ENCODE data around the gene GMPPA.
A peak's percentile ranks its signal among the peaks of the same experiment; 100 is the strongest.

The GMPPA gene

GRCh38 chr2:219539926-219540678 is 41.4 kb downstream of the GMPPA start:
- Histone ChIP-seq H3K4me3 (ENCODE audit: insufficient read depth, low read depth, low read length) (no peak overlapping the region), H3K27ac (ENCODE audit: insufficient read depth, low read depth, low read length, poor library complexity, severe bottlenecking) (no peak overlapping the region), H3K27me3 (ENCODE audit: control insufficient read depth, insufficient read depth, low read length, poor library complexity, severe bottlenecking) (peaks cover 29% of the 10 kb centered on the region), H3K36me3 (ENCODE audit: control insufficient read depth, insufficient read depth, low read length) (no peaks in the 10 kb centered on the region), H3K4me1 (ENCODE audit: control insufficient read depth, insufficient read depth, low read length) (peaks cover 25% of the 10 kb centered on the region), H3K9me3 (ENCODE audit: control insufficient read depth, low read length) (no peaks in the 10 kb centered on the region)
- 95% methylated on average over 46 of the region's 46 CpGs for WGBS, 2 experiments

- peaks cover 25% of the 10 kb centered on the region for H3K4me1 ChIP-seq (ENCODE audit: control insufficient read depth, insufficient read depth, low read length)
- no peaks in the 10 kb centered on the region for H3K36me3 ChIP-seq (ENCODE audit: control insufficient read depth, insufficient read depth, low read length)
- H3K27me3 ChIP-seq (ENCODE audit: control insufficient read depth, insufficient read depth, low read length, poor library complexity, severe bottlenecking) = peaks cover 34% of the 10 kb centered on the region
- H3K27ac ChIP-seq (ENCODE audit: insufficient read depth, low read depth, low read length, poor library complexity, severe bottlenecking) = no peak overlapping the region
- no peak overlapping the region for H3K4me3 ChIP-seq (ENCODE audit: insufficient read depth, low read depth, low read length)
- no peaks in the 10 kb centered on the region for H3K9me3 ChIP-seq (ENCODE audit: control insufficient read depth, low read length)
- WGBS, 2 experiments = 93 to 95% methylated on average over 12 of the region's 12 CpGs
These were observed 42.3 kb downstream of the GMPPA start for GRCh38 chr2:219540784-219541504.

- WGBS, 2 experiments = 4 to 5% methylated on average over 48 of the region's 48 CpGs
- peaks cover 34% of the 10 kb centered on the region for H3K27me3 ChIP-seq (ENCODE audit: control insufficient read depth, insufficient read depth, low read length, poor library complexity, severe bottlenecking)
- H3K9me3 ChIP-seq (ENCODE audit: control insufficient read depth, low read length) = no peaks in the 10 kb centered on the region
- peaks cover 25% of the 10 kb centered on the region for H3K4me1 ChIP-seq (ENCODE audit: control insufficient read depth, insufficient read depth, low read length)
- peak overlapping the region; percentile 43 for H3K4me3 ChIP-seq (ENCODE audit: insufficient read depth, low read depth, low read length)
- H3K36me3 ChIP-seq (ENCODE audit: control insufficient read depth, insufficient read depth, low read length) = no peaks in the 10 kb centered on the region
- no peak overlapping the region for H3K27ac ChIP-seq (ENCODE audit: insufficient read depth, low read depth, low read length, poor library complexity, severe bottlenecking)
These were observed 43.0 kb downstream of the GMPPA start for GRCh38 chr2:219541611-219542180.

- Histone ChIP-seq H3K27me3 (ENCODE audit: control insufficient read depth, insufficient read depth, low read length, poor library complexity, severe bottlenecking) (peaks cover 34% of the 10 kb centered on the region), H3K4me1 (ENCODE audit: control insufficient read depth, insufficient read depth, low read length) (peaks cover 23% of the 10 kb centered on the region), H3K36me3 (ENCODE audit: control insufficient read depth, insufficient read depth, low read length) (no peaks in the 10 kb centered on the region), H3K4me3 (ENCODE audit: insufficient read depth, low read depth, low read length) (peak overlapping the region; percentile 80), H3K9me3 (ENCODE audit: control insufficient read depth, low read length) (no peaks in the 10 kb centered on the region), H3K27ac (ENCODE audit: insufficient read depth, low read depth, low read length, poor library complexity, severe bottlenecking) (peak overlapping the region; percentile 36)
- WGBS, 2 experiments = 1% methylated on average over 66 of the region's 66 CpGs
These were observed 44.4 kb downstream of the GMPPA start for GRCh38 chr2:219542931-219543595.

- Histone ChIP-seq H3K36me3 (ENCODE audit: control insufficient read depth, insufficient read depth, low read length) (no peaks in the 10 kb centered on the region), H3K4me3 (ENCODE audit: insufficient read depth, low read depth, low read length) (peak within 1 kb of the TSS; percentile 80), H3K4me1 (ENCODE audit: control insufficient read depth, insufficient read depth, low read length) (peaks cover 16% of the 10 kb centered on the region), H3K9me3 (ENCODE audit: control insufficient read depth, low read length) (no peaks in the 10 kb centered on the region), H3K27ac (ENCODE audit: insufficient read depth, low read depth, low read length, poor library complexity, severe bottlenecking) (peak within 1 kb of the TSS; percentile 36), H3K27me3 (ENCODE audit: control insufficient read depth, insufficient read depth, low read length, poor library complexity, severe bottlenecking) (peaks cover 34% of the 10 kb centered on the region)
- 0 to 1% methylated on average over 75 of the region's 75 CpGs for WGBS, 2 experiments
These were observed 45.1 kb downstream of the GMPPA start, which contains the start of the genes CHPF and TMEM198 for GRCh38 chr2:219543596-219544358. Gene CHPF, minus strand, starts transcription at chr2:219543809. Its CDS starts 271 bp downstream, at chr2:219543538. Gene TMEM198, plus strand, starts transcription at chr2:219544028. Its CDS starts 700 bp downstream, at chr2:219544728.

GRCh38 chr2:219544567-219544966 is 45.9 kb downstream of the GMPPA start:
- H3K27me3 ChIP-seq (ENCODE audit: control insufficient read depth, insufficient read depth, low read length, poor library complexity, severe bottlenecking) = peaks cover 34% of the 10 kb centered on the region
- peaks cover 12% of the 10 kb centered on the region for H3K4me1 ChIP-seq (ENCODE audit: control insufficient read depth, insufficient read depth, low read length)
- H3K4me3 ChIP-seq (ENCODE audit: insufficient read depth, low read depth, low read length) = peak overlapping the region; percentile 80
- 63 to 64% methylated on average over 9 of the region's 9 CpGs for WGBS, 2 experiments
- no peaks in the 10 kb centered on the region for H3K9me3 ChIP-seq (ENCODE audit: control insufficient read depth, low read length)
- no peaks in the 10 kb centered on the region for H3K36me3 ChIP-seq (ENCODE audit: control insufficient read depth, insufficient read depth, low read length)
- H3K27ac ChIP-seq (ENCODE audit: insufficient read depth, low read depth, low read length, poor library complexity, severe bottlenecking) = no peak overlapping the region

GRCh38 chr2:219545295-219545942 is 46.7 kb downstream of the GMPPA start:
- no peaks in the 10 kb centered on the region for H3K9me3 ChIP-seq (ENCODE audit: control insufficient read depth, low read length)
- H3K27me3 ChIP-seq (ENCODE audit: control insufficient read depth, insufficient read depth, low read length, poor library complexity, severe bottlenecking) = peaks cover 37% of the 10 kb centered on the region
- no peak overlapping the region for H3K27ac ChIP-seq (ENCODE audit: insufficient read depth, low read depth, low read length, poor library complexity, severe bottlenecking)
- peaks cover 12% of the 10 kb centered on the region for H3K4me1 ChIP-seq (ENCODE audit: control insufficient read depth, insufficient read depth, low read length)
- 90 to 92% methylated on average over 3 of the region's 3 CpGs for WGBS, 2 experiments
- H3K4me3 ChIP-seq (ENCODE audit: insufficient read depth, low read depth, low read length) = no peak overlapping the region
- no peaks in the 10 kb centered on the region for H3K36me3 ChIP-seq (ENCODE audit: control insufficient read depth, insufficient read depth, low read length)

- H3K27me3 ChIP-seq (ENCODE audit: control insufficient read depth, insufficient read depth, low read length, poor library complexity, severe bottlenecking) = peaks cover 43% of the 10 kb centered on the region
- no peaks in the 10 kb centered on the region for H3K9me3 ChIP-seq (ENCODE audit: control insufficient read depth, low read length)
- peaks cover 14% of the 10 kb centered on the region for H3K4me1 ChIP-seq (ENCODE audit: control insufficient read depth, insufficient read depth, low read length)
- 74 to 75% methylated on average over 4 of the region's 4 CpGs for WGBS, 2 experiments
- no peak overlapping the region for H3K27ac ChIP-seq (ENCODE audit: insufficient read depth, low read depth, low read length, poor library complexity, severe bottlenecking)
- no peak overlapping the region for H3K4me3 ChIP-seq (ENCODE audit: insufficient read depth, low read depth, low read length)
- no peaks in the 10 kb centered on the region for H3K36me3 ChIP-seq (ENCODE audit: control insufficient read depth, insufficient read depth, low read length)
These were observed 47.3 kb downstream of the GMPPA start for GRCh38 chr2:219545943-219546352.

- Histone ChIP-seq H3K4me1 (ENCODE audit: control insufficient read depth, insufficient read depth, low read length) (peaks cover 23% of the 10 kb centered on the region), H3K27ac (ENCODE audit: insufficient read depth, low read depth, low read length, poor library complexity, severe bottlenecking) (no peak overlapping the region), H3K36me3 (ENCODE audit: control insufficient read depth, insufficient read depth, low read length) (no peaks in the 10 kb centered on the region), H3K4me3 (ENCODE audit: insufficient read depth, low read depth, low read length) (no peak overlapping the region), H3K9me3 (ENCODE audit: control insufficient read depth, low read length) (no peaks in the 10 kb centered on the region), H3K27me3 (ENCODE audit: control insufficient read depth, insufficient read depth, low read length, poor library complexity, severe bottlenecking) (peaks cover 48% of the 10 kb centered on the region)
- 94 to 95% methylated on average over 26 of the region's 26 CpGs for WGBS, 2 experiments
These were observed 48.9 kb downstream of the GMPPA start for GRCh38 chr2:219547621-219548020.

Measured in ectodermal cell (in vitro differentiated cells).